ENCODE measurements around the gene APRT. TPM values are rescaled to one million over a fixed set of nuclear protein-coding genes. Genes with fewer than 3 reads are reported as not detected.

APRT gene
- total and polyA plus RNA-seq, 9 of the 15 experiments (the other 6 are each of a cell fraction or from before 2014, with no cell fraction given) = 41.7 to 409 (median 146) TPM

GRCh38 chr16:88810912-88811768 is 588 bp downstream of the APRT start (continued):
- TF ChIP-seq ZBTB9 (CRISPR knock-in tag; IDR thresholded peaks at IDR 0.05) (peak; percentile 55; the same call in 1 of the 2 replicates), GATA2 (CRISPR knock-in tag; IDR thresholded peaks at IDR 0.05) (no peak), POLR2AphosphoS5 (IDR thresholded peaks at IDR 0.05; ENCODE audit: control insufficient read depth, insufficient read depth, low read depth, low read length) (peak; percentile 38), IFI16 (CRISPR knock-in tag; IDR thresholded peaks at IDR 0.05) (no peak), ZNF184 (CRISPR knock-in tag; IDR thresholded peaks at IDR 0.05) (no peak), ELF1 (tag; IDR thresholded peaks at IDR 0.05) (peak; percentile 94), ZNF354B (CRISPR knock-in tag; IDR thresholded peaks at IDR 0.05) (no peak), GATAD2A (IDR thresholded peaks at IDR 0.05) (no peak), GTF2A2 (tag; IDR thresholded peaks at IDR 0.05) (no peak), ZNF3 (CRISPR knock-in tag; IDR thresholded peaks at IDR 0.05) (no peak), ZNF143 (CRISPR knock-in tag; IDR thresholded peaks at IDR 0.05) (0 out of 2 replicates have a peak, but pooled peaks have one; percentile 22), ZNF324 (CRISPR knock-in tag; IDR thresholded peaks at IDR 0.05) (no peak), PHB2 (IDR thresholded peaks at IDR 0.05; ENCODE audit: low read depth) (no peak), KAT7 (CRISPR knock-in tag; IDR thresholded peaks at IDR 0.05; ENCODE audit: borderline replicate concordance) (no peak), ADNP (tag; IDR thresholded peaks at IDR 0.05) (no peak), ELF4 (CRISPR knock-in tag; IDR thresholded peaks at IDR 0.05) (peak; percentile 77; the same call in 1 of the 2 replicates)
- TF ChIP-seq, protein P1, sequence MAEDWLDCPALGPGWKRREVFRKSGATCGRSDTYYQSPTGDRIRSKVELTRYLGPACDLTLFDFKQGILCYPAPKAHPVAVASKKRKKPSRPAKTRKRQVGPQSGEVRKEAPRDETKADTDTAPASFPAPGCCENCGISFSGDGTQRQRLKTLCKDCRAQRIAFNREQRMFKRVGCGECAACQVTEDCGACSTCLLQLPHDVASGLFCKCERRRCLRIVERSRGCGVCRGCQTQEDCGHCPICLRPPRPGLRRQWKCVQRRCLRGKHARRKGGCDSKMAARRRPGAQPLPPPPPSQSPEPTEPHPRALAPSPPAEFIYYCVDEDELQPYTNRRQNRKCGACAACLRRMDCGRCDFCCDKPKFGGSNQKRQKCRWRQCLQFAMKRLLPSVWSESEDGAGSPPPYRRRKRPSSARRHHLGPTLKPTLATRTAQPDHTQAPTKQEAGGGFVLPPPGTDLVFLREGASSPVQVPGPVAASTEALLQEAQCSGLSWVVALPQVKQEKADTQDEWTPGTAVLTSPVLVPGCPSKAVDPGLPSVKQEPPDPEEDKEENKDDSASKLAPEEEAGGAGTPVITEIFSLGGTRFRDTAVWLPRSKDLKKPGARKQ (CRISPR knock-in tag; IDR thresholded peaks at IDR 0.05) = no peak
- TF ChIP-seq, protein P2, sequence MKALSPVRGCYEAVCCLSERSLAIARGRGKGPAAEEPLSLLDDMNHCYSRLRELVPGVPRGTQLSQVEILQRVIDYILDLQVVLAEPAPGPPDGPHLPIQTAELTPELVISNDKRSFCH (CRISPR knock-in tag; IDR thresholded peaks at IDR 0.05) = no peak
- TF ChIP-seq, protein P2 (tag; IDR thresholded peaks at IDR 0.05) = no peak
- TF ChIP-seq, protein P3, sequence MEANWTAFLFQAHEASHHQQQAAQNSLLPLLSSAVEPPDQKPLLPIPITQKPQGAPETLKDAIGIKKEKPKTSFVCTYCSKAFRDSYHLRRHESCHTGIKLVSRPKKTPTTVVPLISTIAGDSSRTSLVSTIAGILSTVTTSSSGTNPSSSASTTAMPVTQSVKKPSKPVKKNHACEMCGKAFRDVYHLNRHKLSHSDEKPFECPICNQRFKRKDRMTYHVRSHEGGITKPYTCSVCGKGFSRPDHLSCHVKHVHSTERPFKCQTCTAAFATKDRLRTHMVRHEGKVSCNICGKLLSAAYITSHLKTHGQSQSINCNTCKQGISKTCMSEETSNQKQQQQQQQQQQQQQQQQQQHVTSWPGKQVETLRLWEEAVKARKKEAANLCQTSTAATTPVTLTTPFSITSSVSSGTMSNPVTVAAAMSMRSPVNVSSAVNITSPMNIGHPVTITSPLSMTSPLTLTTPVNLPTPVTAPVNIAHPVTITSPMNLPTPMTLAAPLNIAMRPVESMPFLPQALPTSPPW (CRISPR knock-in tag; IDR thresholded peaks at IDR 0.05) = no peak
- TF ChIP-seq, protein P4, sequence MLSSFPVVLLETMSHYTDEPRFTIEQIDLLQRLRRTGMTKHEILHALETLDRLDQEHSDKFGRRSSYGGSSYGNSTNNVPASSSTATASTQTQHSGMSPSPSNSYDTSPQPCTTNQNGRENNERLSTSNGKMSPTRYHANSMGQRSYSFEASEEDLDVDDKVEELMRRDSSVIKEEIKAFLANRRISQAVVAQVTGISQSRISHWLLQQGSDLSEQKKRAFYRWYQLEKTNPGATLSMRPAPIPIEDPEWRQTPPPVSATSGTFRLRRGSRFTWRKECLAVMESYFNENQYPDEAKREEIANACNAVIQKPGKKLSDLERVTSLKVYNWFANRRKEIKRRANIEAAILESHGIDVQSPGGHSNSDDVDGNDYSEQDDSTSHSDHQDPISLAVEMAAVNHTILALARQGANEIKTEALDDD (IDR thresholded peaks at IDR 0.05) = no peak
- TF ChIP-seq, protein P5, sequence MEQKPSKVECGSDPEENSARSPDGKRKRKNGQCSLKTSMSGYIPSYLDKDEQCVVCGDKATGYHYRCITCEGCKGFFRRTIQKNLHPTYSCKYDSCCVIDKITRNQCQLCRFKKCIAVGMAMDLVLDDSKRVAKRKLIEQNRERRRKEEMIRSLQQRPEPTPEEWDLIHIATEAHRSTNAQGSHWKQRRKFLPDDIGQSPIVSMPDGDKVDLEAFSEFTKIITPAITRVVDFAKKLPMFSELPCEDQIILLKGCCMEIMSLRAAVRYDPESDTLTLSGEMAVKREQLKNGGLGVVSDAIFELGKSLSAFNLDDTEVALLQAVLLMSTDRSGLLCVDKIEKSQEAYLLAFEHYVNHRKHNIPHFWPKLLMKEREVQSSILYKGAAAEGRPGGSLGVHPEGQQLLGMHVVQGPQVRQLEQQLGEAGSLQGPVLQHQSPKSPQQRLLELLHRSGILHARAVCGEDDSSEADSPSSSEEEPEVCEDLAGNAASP (IDR thresholded peaks at IDR 0.05) = no peak
